Raji (cell line): Measurements from ENCODE around the gene SERPIND1.

Experiments
- POLR2A ChIP-seq: IDR thresholded peaks from 2 replicates; pipeline ENCODE4 v1.6.1; 2011; ENCODE audit warnings: low read depth, low read length, control low read depth; ENCODE audit not compliant: insufficient read depth

The SERPIND1 gene

DNA sequence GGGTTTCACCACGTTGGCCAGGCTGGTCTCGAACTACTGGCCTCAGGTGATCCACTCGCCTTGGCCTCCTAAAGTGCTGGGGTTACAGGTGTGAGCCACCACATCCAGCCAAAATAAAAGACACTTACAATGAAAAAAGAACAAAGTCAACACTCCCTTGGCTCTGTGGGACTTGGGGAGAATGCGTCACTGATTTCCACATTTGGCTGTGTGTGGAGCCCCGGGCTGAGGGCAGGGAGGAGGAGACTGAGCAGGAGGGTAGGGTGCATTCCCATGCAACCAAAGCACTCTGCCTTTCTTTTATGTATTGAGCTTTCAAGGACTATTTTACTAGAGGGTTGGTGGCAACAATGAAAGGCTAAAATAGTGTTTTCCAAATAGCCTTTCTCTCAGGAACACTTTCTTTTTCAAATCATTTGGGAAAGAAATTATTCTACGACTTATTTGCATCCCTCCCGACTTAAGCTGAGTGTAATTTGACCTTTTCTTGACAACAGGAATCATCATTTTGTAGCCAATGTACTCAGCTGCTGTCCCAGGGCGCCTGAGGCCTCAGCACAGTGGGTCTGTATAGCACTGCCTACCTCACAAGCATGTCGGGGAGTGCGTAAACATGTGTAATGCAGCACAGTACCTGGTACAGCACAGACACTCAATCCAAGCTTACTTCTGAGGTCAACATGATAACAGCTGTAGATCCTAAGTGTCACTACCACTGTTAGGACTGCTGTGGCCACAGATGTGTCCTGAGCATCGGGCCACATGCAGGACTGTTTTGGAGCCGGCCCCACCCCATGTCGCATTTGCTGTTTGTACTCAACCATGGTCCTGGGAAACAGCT, 10.1 kb upstream of the SERPIND1 start:
- no peak for TF ChIP-seq POLR2A

DNA sequence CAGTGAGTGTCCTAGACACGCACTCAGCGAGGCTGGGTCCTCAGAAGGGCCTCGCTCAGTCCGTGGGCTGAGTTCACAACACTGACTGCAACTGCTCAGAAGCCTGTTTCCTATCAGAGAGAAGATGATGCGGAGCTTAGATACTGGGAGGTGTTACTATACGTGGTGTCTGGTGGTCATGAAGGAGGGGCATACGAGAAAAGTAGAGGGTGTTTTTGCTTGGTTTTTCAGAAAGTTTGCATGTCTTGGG, 9.5 kb upstream of the SERPIND1 start:
- TF ChIP-seq POLR2A: no peak

DNA sequence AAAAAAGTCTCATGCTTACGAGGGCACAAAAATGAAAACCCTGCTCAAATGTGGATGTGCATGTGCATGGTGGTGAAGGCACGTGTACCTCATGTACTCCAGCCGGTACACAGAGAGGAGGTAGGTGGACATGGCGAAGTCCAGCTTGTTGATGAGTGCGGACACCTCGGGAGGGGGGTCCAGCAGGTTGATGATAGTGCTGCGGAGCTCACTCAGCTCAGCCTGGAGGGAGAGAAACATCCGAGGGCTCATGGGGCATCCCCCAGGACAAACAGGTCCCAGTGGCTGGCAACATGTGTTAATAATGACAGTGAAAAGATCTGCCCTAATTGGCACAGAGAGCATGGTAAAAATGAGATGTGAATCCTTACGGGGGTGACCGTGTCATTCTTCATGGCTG, 9.2 kb upstream of the SERPIND1 start:
- no peak for TF ChIP-seq POLR2A

DNA sequence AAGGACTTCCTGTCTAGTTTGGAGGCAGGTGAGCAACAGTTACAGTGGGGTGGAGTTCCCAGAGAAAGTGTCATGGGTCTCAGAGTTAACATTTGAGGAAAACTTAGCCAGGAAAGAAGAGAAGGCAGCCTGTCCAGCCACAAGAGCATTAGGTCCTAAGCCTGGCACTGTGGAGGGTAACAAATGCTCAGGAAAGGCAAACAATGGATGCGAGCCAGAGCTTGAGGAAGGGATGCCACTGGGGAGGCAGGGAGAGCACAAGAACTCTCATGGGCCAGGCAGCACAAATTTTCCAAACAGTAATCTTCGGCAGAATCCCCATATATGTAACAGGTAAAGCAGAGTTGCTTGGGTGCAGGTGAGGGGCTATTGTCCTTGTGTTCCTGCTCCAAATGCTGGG, 8.0 kb upstream of the SERPIND1 start:
- TF ChIP-seq POLR2A: no peak

DNA sequence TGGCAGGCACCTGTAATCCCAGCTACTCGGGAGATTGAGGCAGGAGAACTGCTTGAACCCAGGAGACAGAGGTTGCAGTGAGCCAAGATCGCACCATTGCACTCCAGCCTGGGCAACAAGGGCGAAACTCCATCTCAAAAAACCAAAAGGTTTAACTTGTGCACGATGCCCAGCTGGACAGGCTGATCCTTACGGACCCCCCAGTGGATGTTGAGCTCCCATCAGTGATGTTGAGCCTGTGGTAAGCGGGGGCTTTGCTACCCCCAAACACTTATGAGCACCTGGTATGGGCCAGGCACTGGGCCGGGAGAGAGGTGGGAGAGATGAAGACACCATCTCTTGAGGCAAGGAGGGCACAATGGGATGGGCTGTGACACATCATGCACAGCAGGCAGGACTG, 7.4 kb upstream of the SERPIND1 start:
- no peak for TF ChIP-seq POLR2A

DNA sequence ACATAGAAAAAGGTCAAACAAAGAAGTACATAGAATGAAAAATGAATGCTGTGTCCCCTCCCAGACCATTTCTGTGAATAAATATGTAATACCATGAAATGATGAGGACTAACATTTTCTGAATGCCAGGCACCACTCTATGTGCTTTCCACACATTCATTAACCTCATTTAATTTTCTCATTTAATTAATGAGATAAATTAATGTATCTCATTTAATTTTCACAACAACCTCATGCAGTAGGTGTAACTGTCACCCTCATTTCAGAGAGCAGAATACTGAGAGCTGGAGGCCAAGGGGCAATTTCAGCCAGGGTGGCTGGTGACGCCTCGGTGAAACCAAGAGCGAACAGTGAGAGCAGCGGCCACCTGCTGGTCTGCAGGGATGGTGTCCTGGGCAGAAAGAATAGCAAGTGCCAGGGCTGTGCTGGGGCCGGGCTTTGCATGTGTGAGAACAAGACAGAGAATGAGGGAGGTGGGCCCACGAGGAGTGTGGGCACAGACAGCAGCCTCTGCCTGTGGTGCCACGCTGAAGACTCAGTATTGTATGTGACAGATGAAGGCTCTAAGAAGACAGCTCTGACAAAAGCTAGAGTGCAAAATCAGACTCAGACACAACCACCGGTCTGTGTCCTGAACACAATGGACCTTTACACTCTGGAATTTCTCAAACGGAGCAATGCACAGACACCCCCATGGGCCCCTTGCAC, 1.8 kb upstream of the SERPIND1 start:
- no peak for TF ChIP-seq POLR2A

DNA sequence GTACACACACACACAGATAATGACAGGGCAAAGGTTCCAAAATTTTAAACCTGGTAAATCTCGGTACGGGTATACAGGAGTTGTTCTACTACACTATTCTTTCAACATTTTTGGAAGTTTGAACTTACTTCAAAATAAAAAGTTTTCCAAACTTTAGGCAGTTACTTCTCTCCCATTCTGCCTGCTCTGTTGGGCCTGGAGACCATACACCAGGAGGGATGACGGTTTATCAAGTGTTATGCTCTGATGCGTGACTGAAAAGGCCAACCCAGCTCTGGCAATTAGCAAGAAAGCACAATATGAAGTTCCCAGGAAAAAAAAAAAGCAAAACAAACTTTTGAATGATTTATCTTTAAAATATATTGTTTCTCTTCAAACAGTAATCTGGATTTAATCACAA, 969 bp downstream of the SERPIND1 start:
- TF ChIP-seq POLR2A: no peak

DNA sequence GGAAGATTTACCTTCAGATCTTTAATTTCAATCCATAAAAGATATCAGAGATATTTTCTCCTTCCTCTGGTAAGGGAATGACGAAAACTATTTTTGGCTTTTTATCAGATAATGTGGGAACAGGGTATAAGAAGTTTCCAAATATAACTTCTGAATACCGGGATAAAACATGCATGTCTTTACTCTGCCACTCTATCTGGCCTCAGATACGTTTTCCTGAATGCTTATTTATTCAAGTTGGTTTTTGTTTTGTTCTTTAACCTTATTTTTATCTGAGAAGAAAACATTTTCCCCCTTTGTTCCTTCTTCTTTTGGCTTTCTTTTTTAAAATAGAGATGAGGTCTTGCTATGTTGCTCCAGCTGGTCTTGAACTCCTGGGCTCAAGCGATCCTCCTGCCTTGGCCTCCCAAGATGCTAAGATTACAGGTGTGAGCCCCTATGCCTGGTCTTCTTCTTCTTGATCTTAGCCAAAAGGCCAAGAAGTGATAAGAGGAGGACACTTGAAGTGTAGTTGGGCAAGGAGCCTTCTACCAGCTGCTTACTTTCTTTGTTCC, 1.5 kb downstream of the SERPIND1 start:
- no peak for TF ChIP-seq POLR2A

DNA sequence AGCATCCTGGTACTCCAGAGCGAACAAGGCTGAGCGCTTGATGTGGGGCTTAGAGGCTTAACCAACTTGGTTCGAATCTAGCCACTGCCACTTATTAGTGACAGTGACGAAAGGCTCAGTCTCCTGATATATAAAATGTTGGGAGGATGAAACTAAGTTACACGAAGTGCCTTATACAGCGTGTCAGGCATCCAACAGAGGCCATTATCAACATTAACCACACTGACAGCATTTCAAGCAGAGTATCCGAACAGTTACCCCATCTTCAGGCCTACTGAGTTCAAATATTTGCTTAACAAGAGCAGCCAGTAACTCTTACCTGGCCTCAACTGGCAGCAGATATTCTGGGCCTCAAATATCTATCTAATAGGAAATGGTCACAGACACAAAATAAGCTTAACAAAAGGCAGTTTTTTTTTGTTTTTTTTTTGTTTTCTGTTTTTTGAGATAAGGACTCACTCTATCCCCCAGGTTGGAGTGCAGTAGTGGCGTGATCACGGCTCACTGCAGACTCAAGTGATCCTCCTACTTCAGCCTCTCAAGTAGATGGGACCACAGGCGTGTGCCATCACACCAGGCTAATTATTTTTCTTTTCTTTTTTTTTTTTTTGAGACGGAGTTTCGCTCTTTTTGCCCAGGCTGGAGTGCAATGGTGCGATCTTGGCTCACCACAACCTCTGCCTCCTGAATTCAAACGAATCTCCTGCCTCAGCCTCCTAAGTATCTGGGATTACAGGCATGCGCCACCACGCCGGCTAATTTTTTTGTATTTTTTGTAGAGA, 2.9 kb downstream of the SERPIND1 start:
- no peak for TF ChIP-seq POLR2A

DNA sequence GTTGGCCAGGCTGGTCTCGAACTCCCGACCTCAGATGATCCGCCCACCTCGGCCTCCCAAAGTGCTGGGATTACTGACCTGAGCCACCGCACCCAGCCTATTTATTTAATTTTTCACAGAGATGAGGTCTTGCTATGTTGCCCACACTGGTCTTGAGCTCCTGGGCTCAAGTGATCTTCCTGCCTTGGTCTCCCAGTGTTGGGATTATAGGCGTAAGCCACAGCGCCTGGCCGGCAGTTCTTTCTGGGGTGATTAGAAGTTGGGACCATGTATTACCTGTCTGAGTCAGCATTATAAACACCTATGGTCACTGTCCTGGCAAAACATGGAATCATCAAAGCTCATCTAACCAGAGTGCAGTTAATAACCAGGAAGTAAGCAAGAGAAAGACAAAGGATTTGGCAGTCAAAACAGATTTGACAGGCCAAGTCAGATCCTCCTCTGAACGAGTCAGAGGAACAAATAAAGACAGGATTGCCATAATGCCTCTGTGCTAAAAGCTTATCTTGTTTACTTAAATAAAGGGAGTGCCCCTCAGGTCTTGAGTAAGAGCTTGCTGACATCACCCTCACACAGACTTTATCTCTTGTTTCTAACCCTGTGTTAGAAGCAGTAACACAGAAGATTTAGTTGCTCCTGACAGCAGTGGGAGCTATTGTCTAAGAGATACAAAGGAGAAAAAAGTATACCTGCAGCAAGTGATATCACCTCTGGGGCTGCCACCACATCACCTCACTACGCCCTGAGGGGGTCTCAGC, 3.7 kb downstream of the SERPIND1 start:
- TF ChIP-seq POLR2A: no peak

DNA sequence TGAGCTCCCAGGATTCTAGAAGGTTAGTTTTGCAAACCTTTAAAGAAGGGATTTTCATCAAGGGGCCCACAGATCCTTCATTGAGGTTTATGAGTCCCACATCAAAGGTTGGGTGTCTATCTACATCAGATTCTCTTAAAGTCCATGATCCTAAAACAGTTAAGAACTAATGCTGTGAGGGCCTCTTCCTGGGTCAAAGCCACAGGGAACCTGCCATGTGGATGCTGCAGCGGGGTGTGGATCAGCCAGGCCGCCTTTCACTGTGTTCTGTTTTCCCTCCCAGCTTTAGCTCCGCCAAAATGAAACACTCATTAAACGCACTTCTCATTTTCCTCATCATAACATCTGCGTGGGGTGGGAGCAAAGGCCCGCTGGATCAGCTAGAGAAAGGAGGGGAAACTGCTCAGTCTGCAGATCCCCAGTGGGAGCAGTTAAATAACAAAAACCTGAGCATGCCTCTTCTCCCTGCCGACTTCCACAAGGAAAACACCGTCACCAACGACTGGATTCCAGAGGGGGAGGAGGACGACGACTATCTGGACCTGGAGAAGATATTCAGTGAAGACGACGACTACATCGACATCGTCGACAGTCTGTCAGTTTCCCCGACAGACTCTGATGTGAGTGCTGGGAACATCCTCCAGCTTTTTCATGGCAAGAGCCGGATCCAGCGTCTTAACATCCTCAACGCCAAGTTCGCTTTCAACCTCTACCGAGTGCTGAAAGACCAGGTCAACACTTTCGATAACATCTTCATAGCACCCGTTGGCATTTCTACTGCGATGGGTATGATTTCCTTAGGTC, 5.3 kb downstream of the SERPIND1 start:
- no peak for TF ChIP-seq POLR2A

DNA sequence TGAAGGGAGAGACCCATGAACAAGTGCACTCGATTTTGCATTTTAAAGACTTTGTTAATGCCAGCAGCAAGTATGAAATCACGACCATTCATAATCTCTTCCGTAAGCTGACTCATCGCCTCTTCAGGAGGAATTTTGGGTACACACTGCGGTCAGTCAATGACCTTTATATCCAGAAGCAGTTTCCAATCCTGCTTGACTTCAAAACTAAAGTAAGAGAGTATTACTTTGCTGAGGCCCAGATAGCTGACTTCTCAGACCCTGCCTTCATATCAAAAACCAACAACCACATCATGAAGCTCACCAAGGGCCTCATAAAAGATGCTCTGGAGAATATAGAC, 5.9 kb downstream of the SERPIND1 start:
- TF ChIP-seq POLR2A: no peak

DNA sequence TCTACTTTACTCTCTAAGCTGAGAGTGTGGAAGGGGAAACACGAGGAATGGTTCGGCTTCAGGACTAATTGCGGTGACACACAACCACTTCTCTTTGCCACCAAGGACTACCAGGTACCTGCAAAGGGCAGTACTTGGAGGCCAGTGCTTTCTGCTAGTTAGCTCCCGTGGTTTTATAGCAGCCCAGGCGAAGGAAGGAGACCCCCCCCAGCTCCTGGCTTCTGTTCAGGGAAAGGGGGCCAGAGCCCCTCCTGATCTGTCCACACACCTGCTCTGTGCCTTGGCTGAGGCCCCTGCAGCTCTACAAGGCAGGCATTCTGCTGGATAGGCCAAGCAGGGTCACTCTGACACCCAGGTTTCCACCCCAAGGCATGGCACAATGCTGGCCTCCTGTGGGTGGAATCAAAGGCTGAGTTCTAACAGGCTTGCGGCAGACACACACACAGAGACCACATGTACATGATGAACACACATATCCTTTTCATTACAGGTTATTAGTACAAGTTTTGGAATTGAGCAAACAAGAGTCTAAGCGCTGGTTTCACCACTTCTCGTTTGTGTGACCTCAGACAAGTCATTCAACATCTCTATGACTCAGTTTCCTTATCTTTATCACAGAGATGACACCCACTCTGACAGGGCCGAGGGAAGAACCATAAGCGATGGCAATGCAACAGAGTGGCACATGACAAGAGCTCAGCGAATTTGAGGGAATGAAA, 7.5 kb downstream of the SERPIND1 start:
- TF ChIP-seq POLR2A: no peak

DNA sequence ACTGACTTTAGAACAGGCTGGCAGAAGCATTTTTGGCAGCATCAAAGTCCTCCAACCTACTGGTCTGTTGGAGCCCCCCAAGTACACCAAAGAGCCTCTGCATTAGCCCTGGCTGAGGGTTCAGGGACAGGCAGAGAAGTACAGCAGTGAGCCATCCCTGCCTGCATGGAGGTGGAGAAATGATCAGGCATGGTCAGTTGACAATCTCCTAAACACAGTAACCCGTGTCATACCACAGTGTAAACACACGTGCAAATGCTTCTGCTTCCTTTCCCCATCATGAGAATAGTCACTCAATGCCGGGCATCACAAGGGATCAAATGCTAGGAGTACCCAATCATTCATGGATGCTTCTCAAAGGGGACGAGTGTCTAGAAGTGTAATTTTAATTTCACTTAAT, 8.2 kb downstream of the SERPIND1 start:
- no peak for TF ChIP-seq POLR2A

DNA sequence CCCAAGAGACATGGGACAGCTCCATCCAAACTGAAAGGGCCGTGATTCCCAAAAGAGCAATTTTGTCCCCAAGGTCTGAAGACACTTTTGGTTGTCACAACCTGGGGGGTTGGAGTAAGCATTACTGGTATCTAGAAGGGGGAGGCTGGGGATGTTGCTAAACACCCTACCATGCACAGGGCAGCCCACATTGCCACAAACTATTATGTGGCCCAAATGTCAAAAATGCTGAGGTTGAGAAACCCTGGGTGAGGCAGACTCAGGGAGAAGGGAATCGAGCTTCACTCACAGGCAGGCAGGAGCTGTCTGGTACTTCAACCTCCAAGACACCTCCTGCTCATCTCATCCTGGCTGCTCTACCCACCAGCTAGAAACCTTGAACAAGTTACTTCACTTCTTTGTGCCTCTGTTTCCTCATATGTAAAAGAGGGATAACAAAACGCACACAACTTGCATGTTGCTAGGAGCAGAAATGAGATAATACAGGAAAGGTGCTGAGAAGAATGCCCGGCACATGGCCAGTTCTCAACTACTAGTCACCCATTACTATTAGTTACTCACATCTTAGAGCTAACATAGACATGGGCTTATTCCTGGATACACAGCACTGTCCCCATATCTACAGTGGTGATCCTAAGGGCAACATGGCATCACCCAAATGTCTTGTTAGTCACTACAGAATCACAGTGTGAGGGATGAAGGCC, 8.8 kb downstream of the SERPIND1 start:
- TF ChIP-seq POLR2A: no peak
